Measurements from ENCODE around the gene WDR20.
A peak's percentile ranks its signal among the peaks of the same experiment; 100 is the strongest.

Gene WDR20

DNA sequence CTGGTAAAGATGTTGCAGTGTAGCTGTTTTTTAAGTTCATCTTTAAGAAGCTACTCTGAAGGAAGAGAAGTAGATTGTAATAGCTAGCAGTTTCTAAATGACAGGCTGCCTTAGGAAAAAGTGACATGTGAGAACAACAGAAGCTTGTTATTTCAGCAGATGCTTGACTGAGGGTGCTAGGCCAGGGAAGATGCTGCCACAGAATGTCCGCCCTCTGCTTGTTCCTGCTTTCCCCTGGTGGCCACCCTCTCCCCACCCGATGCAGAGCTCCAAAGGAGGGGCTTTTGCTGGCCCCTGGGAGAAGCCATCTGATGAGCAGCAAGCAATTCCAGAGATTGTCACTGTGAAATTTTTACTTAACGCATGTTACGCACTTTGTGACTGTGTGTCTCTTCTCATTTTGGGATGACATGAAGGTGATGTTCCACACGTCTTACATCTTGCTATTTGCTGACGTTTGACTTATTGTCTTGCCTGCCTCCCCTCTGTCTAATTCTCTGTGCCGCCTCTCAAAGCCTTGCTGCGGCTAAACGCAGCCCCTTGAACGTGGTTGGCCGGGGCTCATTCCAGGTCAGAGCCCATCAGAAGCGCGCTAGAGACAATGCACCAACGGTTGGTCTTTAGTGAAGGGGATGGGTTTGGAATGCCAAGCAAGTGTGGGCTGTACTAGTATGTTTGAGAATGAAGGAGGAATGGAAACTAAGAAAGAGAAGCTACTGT, 44.8 kb downstream of the WDR20 start:
- TF ChIP-seq, protein P1, sequence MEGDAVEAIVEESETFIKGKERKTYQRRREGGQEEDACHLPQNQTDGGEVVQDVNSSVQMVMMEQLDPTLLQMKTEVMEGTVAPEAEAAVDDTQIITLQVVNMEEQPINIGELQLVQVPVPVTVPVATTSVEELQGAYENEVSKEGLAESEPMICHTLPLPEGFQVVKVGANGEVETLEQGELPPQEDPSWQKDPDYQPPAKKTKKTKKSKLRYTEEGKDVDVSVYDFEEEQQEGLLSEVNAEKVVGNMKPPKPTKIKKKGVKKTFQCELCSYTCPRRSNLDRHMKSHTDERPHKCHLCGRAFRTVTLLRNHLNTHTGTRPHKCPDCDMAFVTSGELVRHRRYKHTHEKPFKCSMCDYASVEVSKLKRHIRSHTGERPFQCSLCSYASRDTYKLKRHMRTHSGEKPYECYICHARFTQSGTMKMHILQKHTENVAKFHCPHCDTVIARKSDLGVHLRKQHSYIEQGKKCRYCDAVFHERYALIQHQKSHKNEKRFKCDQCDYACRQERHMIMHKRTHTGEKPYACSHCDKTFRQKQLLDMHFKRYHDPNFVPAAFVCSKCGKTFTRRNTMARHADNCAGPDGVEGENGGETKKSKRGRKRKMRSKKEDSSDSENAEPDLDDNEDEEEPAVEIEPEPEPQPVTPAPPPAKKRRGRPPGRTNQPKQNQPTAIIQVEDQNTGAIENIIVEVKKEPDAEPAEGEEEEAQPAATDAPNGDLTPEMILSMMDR (conservative IDR thresholded peaks at IDR 0.05; ENCODE audit: low read length), result no peak
- DNase-seq (ENCODE audit: low read depth), result no peak
- H3K4me3 ChIP-seq (ENCODE audit: low read length), result no peak overlapping the region

DNA sequence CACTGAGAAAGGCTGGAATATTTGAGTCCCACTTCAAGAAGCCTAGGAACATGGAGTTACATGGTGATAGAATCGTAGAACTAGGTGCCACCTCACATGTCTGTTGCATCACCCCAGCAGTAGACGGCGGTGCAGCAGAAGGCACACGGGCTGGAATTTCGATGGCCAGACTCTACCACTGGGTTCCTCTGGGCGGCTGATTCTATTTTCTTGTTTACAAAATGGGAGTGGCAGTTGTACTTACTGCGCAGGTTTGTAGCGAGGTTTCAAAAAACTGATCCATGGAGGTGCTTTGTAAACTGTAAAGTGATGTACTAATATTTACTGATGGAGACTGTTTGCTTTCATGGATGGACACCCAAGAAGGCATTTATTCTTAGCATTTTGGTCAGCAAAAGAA, 45.7 kb downstream of the WDR20 start:
- DNase-seq (ENCODE audit: low read depth), result no peak
- TF ChIP-seq, protein P1 (conservative IDR thresholded peaks at IDR 0.05; ENCODE audit: low read length), result no peak
- no peak overlapping the region for H3K4me3 ChIP-seq (ENCODE audit: low read length)

DNA sequence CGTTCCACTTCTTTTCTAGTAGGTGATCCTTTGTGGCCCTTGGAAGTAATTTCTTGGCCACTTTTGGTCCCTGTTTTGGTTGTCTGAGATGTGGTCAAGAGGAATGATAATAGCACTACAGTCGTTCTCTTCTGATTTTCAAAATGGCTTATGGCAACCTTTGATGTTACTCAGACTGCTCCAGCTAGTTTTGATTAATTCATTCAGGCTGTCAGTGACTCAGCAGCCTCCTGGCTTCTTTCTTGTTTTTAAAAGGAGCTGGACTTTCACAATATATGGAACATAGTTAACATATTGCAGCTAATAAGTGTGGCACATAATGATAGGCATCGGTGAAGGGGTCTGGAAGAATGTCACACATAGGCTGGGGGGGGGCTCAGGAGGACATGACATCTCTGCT, 47.3 kb downstream of the WDR20 start:
- peak; percentile 84 for DNase-seq (ENCODE audit: low read depth)
- TF ChIP-seq, protein P1 (conservative IDR thresholded peaks at IDR 0.05; ENCODE audit: low read length), result no peak
- H3K4me3 ChIP-seq (ENCODE audit: low read length), result peak overlapping the region; percentile 9; the same call in 1 of the 2 replicates

DNA sequence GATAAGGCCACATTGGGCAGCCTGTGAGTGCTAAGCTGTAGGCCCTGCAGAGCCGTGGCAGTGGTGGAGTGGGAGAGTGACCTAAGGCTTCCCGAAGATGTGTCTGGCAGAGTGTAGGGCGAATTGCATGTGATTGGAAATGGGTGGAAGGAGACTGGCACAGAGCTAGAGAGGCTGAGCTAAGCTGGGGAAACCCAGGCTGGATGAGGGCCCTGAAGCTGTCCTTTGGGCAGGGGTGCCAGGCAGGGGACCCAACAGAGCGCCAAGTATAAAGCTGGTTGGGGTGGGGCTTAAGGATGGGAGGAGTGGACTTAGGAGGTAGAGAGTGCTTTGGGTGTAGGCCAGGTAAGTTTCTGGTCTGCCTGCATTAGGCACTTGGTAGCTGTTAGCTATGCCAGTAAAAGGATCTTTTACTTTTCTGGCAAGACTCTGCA, 47.9 kb downstream of the WDR20 start:
- DNase-seq (ENCODE audit: low read depth), result peak; percentile 13
- peak overlapping the region; percentile 9; the same call in 1 of the 2 replicates for H3K4me3 ChIP-seq (ENCODE audit: low read length)
- TF ChIP-seq, protein P1 (conservative IDR thresholded peaks at IDR 0.05; ENCODE audit: low read length), result no peak

DNA sequence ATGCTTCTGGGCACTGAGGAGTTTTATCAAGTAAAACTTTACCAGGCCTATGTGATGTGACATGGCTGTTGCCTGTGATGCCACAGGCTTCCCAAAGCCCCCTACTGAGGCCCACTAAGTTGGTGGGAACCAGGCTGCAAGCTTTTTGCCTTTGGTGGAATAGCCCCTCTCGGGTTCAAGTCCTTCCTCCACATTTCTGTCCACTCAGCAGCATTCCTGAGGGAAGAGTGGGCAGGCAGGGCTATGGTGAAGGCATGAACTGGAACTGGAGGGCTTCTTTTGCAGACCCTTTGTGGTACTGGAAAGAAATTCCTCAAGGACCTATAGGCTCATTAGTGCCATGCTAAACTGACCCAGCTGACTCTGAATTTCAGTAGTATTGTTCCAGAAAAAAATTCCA, 48.5 kb downstream of the WDR20 start:
- DNase-seq (ENCODE audit: low read depth), result no peak
- H3K4me3 ChIP-seq (ENCODE audit: low read length), result no peak overlapping the region
- TF ChIP-seq, protein P1 (conservative IDR thresholded peaks at IDR 0.05; ENCODE audit: low read length), result no peak

DNA sequence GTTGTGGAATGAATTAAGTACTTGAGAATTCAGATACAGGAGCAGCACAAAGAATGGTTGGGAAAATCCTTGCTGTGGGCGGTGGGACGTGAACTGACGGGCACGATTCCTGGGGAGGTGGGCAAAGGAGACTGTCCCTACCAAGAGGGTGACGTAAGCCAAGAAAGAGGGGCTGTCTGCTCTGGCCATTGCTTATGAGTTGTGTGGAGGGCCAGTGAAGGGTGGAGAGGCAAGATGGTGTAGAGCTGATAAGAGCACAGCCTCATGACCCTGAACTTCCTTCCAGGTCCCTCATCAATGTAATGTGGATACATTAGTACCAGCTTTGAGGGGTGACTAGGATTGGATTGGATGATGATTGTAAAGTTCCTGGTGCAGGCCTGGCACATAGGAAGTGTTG, 50.2 kb downstream of the WDR20 start:
- H3K4me3 ChIP-seq (ENCODE audit: low read length), result no peak overlapping the region
- TF ChIP-seq, protein P1 (conservative IDR thresholded peaks at IDR 0.05; ENCODE audit: low read length), result no peak
- DNase-seq (ENCODE audit: low read depth), result no peak

DNA sequence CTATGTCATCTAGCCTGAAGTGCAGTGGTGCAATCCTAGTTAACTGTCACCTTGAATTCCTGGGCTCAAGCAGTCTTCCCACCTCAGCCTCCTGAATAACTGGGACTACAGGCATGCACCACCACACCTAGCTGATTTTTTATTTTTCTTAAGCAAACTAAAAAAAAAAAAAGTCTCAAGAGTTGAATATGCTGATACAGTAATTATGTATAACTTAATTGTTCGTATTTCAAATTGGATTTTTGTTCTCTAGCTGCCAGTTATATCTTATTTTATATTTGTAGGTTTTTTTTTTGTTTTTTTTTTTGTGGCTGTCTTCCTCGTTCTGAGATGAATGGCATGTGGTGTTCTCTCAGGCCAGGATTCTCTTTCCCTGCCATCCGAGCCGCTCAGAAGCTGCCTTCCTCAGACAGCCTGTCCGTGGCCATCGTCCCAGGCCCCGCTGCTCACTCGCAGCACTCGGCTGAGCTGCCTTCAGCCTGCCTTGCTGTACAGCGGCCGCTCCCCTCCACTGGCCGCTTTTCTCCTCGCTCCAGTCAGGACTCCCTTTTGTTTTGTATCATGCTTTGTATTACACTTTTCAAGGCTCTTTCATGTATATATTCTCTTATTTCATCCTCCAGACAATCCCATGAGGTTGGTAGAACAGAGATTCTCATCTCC, 53.3 kb downstream of the WDR20 start:
- TF ChIP-seq, protein P1 (conservative IDR thresholded peaks at IDR 0.05; ENCODE audit: low read length), result no peak
- DNase-seq (ENCODE audit: low read depth), result no peak
- H3K4me3 ChIP-seq (ENCODE audit: low read length), result no peak overlapping the region
